Hypothalamus (tissue), 51 donors: ENCODE measurements around the gene OLIG2.
A peak's percentile ranks its signal among the peaks of the same experiment; 100 is the strongest.

ENCODE experiments used
- DNase-seq, 51 donors: peaks; one replicate each; lab custom pipeline; 2025; lab: John Stamatoyannopoulos, UW

Gene OLIG2

DNA sequence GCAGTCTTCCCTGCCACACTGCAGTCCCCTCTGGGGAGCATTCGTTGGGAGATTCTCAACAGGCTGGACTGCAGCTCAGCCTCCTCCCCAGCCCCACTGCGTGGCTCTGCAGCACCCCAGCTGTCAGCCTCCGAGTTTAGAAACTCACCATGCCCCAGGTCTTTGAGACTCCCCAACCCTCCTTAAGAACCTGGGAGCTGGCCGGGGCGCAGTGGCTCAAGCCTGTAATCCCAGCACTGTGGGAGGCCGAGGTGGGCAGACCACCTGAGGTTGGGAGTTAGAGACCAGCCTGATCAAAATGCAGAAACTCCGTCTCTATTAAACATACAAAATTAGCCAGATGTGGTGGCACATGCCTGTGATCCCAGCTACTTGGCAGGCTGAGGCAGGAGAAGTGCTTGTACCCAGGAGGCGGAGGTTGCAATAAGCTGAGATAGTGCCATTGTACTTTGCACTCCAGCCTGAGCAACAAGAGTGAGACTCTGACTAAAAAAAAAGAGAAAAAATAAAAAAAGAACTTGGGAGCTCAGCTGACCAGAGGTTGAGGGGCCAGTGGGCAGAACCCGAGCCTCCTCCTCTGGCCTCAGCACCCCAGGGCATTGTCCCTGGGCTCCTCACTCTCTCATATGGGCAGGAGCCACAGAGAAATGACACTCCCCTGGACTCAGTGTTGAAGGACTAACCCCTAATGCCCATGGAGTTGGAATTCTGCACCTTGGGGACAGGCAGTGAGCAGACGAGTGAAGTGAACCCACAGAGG, 5.6 kb downstream of the OLIG2 start:
- peak in 1 of 51 donors; percentile 31 for DNase-seq

DNA sequence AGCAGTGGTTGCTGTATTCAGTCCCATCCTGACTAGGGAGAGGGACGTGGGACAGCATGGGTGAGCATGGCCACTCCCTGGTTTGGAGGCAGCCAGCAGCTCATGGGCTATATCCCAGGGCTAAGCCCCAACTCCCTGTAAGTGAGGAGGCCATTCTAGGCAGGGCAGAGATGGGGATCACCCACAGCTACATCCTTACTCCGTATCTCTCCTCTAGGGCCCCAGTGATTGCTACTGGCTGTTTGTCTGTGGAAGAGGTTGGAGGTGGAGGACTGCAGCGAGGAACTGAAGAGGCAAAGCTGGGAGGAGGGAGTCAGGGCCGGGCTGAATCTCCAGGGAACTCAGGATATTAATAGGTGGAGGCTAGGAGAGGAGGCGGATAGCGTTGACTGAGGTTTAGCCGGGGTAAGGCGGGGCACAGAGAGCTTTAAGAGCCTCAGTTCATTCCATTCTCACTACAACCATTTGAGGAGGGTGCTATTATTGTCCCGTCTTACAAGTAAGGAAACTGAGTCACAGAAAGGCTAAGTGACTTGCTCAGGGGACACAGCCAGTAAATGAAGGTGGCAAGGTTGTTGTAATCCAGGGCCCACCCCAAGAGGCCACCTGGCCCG, 6.8 kb downstream of the OLIG2 start:
- DNase-seq: no peak

DNA sequence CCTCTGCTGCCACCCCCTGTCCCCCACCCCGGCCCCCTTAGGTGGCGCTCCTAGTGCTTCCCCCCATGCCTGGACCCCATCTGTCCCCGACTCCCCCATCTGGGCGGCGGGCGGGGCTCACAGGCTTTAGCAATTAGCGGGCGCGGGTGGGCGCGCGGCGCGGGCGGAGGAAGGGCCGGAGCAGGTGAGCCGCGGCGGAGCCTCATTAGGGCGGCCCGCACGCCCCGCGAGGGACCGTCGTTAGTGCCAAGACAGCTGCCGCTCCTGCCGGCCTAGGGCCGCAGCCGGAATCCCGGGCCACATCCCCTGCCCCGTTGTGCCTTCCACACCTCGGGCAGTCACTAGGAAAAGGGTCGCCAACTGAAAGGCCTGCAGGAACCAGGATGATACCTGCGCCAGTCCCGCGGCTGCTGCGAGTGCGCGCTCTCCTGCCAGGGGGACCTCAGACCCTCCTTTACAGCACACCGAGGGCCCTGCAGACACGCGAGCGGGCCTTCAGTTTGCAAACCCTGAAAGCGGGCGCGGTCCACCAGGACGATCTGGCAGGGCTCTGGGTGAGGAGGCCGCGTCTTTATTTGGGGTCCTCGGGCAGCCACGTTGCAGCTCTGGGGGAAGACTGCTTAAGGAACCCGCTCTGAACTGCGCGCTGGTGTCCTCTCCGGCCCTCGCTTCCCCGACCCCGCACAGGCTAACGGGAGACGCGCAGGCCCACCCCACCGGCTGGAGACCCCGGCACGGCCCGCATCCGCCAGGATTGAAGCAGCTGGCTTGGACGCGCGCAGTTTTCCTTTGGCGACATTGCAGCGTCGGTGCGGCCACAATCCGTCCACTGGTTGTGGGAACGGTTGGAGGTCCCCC, 7.6 kb downstream of the OLIG2 start:
- no peak for DNase-seq

DNA sequence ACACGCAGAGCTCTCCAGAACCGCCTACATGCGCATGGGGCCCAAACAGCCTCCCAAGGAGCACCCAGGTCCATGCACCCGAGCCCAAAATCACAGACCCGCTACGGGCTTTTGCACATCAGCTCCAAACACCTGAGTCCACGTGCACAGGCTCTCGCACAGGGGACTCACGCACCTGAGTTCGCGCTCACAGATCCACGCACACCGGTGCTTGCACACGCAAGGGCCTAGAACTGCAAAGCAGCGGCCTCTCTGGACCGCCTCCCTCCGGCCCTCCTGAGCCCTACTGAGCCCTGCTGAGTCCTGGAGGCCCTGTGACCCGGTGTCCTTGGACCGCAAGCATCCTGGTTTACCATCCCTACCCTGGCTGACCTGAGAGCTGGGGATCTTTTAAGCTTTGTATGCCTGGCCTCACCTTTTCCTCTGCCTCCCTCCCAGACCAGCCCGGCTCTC, 8.3 kb downstream of the OLIG2 start:
- no peak for DNase-seq

DNA sequence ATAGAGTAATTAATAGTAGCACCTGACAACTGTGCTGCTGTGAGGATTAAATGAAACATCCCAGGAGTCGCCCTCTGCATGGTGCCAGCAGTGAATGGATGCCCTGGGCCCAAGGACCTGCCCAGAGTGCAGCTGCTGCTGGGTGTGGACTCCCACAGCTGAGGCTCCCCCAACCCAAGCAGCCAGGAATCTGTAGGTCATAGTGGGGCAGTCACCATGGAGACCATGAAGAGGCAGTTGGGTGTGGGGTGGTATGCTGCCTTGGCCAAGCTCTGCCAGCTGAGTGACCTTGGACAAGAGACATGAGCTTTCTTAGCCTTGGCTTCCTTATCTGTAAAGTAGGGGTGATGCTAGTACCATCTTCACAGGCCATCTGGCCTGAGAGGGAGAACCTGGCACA, 9.4 kb downstream of the OLIG2 start:
- DNase-seq: no peak

DNA sequence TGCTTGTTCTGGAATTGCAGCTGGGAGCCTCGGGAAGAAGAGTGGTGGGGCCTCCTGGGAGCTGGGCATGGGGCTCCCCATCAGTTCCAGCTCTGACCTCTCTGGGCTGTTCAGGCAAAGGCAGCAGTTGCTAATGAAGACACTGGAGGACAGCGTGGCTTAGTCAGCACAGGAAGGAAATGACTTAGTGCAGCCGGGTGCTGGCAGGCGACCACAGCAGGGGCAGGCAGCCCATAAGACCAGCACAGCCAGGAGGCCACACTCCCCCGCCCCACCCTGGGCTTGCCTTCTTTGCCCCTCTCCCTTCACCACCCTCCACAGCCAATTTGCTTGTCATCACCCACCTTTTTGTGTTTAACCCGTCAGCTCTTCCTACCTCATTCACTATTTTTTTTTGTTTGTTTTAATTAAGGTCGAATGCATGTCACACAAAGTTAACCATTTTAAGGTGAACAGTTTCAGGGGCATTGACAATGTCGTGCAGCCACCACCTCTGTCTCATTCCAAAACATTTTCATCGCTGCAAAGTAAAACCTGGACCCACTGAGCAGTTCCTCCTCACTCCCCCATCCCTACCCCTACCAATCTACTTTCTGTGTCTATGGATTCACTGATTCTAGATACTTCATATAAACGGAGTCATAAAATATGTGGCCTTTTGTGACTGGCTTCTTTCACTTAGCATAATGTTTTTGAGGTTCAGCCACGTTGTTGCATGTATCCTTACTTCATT, 10.9 kb downstream of the OLIG2 start:
- peak in 10 of 51 donors; percentile 16 to 42 (median 21) for DNase-seq

DNA sequence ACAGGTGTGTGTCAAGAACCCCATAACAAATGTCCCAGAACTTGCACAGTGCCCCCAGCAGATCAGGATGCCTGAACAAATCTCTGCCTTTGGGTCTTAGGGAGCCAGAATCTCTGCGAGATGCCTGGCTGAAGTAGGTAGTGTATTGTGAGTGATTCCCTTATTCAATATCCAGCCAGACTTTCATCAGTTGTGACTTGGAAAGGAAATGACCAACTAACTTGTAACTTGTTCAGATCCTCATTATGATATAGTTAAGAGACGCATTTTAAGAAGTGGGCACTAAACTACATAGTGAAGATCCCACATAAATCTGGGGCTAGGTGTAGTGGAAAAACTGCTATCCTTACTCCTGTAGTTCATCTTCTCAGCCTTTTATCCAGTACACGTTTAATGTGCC, 11.8 kb downstream of the OLIG2 start:
- no peak for DNase-seq

DNA sequence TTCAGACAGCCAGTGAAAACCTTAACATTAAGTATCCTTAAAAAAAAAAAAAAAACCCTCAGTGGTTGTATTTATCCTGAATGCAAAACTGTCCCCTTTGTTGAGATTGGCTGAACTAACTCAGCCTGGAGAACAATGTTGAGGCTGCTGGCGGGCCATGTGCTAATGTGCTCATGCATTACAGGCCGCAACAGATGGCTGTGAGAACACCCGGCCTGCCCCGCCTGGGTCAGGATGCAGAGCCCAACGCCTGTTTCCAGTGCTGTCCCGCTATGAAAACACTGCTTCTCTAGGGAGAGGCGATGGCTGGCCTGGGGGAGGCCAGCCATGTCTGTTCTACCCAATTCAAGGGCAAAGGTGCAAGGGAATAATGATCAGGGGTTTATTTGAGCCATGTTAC, 13.8 kb downstream of the OLIG2 start:
- peak in 40 of 51 donors; percentile 13 to 92 (median 73) for DNase-seq

DNA sequence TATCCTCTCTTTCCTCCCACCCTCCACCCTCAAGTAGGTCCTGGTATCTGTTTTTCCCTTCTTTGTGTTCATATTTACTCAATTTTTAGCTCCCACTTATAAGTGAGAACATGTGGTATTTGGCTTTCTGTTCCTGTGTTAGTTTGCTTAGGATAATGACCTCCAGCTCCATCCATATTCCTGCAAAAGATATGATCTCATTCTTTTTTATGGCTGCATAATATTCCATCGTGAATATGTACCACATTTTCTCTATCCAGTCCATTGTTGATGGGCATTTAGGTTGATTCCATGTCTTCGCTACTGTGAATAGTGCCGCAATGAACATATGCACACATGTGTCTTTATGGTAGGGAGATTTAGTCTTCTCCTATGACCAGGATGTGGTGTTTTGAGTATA, 14.5 kb downstream of the OLIG2 start:
- DNase-seq: no peak

DNA sequence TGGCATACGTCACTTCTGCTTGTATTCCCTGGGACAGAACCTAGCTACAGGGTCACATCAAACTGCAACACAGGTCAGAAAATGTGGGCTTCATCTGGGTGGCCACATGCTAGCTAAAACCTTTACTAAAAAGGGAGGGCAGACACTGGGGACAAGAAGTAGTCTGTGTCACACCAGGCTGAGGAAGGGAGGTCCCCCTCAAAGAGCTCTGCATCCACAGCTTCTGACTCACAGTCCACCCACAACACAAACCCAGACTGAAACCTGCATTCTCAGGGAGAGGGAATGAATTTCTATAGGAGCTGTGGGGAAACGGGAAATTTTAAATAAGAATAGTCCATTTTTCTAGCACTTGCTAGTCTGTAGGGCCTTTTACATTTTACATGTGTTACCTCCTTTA, 16.2 kb downstream of the OLIG2 start:
- no peak for DNase-seq

DNA sequence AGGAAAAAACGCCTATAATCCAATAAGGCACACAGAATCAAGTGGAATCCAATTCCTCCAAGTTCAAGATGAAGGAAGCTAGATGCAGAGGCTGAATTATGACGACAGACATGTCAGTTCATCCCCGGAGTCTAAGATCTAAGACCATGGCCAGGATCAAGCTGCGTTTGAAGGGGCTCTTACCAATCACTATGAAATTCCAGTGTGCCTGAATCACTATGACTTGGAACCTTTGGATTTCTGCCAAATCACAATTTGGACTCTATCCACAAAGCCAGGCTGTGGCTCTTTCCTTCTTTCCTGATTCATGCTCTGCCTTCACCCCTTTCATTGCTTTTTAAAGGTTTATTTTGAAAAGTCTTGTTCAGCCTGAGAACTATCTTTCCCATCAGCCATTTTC, 17.1 kb downstream of the OLIG2 start:
- DNase-seq: no peak

DNA sequence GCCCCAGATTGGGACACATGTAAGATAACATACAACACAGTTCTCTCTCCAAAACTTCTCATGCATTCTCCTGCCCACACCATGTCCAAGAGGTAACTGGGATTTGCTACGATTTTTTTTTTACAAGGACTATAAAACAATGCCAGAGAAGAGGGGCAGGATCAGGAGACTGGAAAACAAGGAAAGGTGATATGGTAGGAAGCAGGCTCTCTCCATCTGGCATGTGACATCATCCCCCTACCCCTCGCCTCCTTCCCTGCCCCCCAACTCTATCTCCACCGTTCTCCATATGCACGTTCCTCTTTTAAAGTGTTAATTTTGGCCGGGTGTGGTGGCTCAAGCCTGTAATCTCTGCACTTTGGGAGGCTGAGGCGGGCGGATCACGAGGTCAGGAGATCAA, 20.7 kb downstream of the OLIG2 start:
- DNase-seq: no peak

DNA sequence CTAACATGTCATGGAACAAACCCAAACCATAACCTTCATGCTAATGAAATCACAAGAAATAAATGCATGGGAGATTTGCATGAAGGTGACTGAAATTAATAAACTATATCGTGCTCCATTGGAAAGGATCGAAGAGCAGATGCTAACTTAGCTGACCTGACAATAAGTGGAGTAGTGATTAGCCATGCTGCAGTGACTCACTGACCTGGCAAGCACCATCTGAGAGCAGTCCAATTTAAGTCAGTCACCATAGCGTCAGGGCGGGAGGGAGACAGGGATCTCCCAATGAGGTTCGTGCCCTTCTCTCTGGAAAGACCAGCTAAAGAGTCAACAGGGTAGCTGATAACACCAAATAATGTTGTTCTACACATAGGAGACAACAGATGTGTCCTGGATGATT, 21.5 kb downstream of the OLIG2 start:
- no peak for DNase-seq

DNA sequence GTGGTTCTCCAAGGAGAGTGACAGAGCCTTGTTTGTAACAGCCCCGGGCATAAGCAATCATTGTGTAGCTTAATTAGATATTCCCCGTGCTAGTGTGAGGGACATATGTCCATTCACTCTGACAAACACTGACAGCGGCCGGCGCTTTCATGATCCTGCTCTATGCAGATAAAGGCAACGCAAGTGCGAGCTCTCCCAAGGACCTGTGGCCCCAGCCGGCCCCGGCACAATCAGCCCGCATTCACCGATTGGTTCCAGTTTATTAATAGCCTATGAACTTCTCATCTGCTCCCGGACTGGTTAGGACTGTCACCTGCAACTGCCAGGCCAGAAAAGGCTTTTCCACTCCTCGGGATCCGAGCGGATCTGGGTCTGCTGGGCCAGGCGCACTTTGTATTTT, 26.2 kb downstream of the OLIG2 start:
- DNase-seq: peak in 17 of 51 donors; percentile 4 to 58 (median 30)

DNA sequence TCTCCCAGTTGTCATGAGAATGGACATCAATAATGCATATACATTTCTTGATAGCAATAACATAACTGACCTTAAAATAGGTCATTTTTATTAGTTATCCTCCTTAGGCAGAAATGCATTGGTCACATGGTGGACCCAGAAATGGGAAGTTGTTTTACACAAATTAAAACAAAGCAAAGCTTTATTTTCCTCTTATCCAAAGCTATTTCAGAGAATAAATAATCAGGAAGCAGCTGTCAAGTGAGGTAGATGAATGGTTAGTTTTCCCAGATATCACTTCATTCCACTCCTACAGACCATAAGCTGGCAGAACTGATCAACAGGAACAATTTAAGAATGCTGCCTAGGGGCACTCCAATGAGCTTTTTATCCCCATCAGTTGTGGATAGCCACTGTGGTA, 28.2 kb downstream of the OLIG2 start:
- no peak for DNase-seq

DNA sequence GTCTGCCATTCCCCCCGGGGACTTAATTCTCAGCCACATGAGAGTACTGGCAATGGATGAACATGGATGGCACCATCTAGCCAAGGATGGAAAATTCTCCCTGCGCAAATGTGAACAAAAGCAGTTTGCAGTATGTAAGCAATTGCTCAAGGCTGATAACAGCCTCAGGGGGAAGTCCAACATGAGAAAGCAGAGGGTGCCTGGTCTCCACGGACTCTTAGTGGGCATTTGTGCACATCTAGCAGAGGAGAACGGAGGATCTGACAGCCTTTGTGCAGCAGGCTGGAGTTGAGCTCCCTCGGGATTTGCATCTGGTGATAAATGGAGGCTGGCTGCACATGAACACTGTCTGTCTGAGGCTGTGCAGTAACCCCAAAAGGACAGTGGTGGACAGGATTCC, 30.3 kb downstream of the OLIG2 start:
- no peak for DNase-seq

DNA sequence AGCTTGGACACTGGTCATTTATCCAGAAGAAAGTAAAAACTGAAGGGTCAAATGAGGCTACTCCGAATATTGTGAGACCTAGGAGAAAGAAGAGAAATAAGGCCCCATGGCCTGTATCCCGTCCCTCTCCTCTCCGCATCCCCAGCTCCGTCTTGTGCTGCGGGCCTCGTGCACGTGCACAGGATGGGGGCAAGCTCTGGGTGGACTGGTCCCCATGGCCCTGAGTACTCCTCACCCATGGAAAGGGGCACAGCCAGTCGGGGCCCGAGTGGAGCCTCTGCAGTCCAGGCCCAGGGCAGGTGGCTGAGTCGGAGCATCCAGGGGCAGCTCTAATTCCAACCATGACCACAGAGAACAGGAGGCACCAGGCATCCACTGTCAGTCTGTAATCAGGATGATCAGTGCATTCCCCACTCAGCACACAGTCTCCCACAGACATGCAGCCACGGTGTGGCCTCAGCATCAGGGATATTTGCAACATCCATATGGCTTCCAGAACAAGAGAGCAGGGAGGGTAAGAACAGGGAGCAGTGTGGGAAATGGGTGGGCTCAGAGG, 31.7 kb downstream of the OLIG2 start:
- DNase-seq: no peak

DNA sequence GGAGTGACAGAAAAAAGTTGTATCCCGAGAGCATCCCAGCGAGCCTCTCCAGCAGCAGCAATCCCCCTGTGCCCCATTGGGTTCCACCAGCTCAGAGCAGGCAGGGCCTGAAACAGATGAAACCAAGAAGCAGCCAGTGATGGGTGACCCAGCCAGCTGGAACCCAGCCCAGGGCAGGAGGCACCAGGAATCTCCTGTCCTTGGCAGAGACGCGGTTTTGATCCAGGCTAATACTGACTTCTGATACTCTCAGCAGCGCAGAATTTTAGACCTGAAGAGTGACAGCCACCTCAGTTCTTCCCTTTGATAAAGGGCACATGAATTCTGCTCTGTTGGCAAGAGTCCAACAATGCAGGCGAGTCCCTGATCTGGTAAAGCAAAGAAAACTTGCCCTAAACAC, 32.8 kb downstream of the OLIG2 start:
- DNase-seq: peak in 34 of 51 donors; percentile 14 to 73 (median 40)

DNA sequence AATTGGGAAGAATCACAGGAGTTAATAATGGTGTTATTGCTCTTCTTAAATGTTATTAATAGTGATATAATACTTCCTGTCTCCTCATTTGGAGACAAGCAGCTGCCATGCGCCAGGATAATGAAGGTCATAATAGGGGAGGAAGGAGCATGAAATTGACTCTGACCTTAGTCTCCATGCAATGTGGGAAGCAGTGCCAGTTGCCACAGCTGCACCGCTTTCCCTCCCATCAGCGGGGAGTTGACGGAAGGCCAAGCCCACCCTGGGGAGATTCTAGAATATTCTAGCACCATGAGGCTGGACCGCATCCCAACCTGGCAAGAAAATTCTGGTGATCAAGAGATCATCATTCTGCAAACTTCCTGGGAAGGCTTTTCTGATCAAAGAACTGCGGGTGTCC, 33.2 kb downstream of the OLIG2 start:
- DNase-seq: peak in 6 of 51 donors; percentile 7 to 54 (median 18)

DNA sequence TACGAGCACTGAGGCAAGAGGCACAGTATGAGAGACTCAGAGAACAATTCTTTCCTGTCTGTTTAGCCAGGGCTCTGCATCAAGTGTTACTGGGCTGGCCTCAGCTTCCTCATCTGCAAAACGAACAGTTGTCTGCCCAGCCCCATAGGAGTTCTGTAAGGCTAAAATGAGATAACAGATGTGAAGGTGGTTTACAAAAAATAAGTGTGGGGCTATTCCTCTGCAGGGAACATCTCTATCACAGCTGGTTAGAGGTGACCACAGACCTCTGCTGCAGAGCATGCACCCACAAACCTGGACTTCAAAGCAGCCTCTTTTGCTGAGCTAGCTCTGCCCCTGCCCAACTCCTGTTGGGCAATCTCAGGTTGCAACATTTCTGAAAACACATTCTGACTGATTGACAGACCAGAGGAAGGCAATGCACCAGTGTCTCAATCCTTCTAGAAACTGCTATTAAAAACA, 33.7 kb downstream of the OLIG2 start:
- peak in 9 of 51 donors; percentile 8 to 45 (median 20) for DNase-seq
